ENCODE data around the gene CLEC4E. TPM values are rescaled to one million over a fixed set of nuclear protein-coding genes. Genes with fewer than 3 reads are reported as not detected.
A peak's percentile ranks its signal among the peaks of the same experiment; 100 is the strongest.
"Not testable (repeated sequence)": the region's sequence is repeated elsewhere in the genome, so short reads cannot be mapped to it uniquely, and the experiment has no call there.

The CLEC4E gene, protein sequence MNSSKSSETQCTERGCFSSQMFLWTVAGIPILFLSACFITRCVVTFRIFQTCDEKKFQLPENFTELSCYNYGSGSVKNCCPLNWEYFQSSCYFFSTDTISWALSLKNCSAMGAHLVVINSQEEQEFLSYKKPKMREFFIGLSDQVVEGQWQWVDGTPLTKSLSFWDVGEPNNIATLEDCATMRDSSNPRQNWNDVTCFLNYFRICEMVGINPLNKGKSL
- 1 to 10 TPM in 1 of 4 donors, under 1 TPM in 3; 0.12 to 3.2 (median 0.31) TPM for total RNA-seq

DNA sequence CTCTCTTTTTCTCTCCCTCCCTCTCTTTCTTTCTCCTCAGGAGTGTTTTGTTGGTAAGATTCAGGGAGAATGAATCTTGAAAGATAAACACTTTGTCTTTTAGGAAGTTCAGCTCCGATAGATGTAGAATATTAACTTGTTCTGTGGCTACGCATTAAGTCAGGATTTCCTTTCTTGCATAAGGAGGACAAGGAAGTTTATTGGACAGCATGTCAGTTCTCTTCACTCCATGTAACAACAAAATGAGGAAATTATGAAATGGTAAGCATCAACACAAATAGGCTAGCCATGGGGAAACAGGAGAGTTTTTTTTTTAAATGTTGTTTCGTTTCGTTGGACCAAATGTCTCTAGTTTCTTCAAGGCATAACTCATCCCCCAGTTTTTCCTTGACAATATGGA, at the start of gene CLEC4E:
Gene CLEC4E, minus strand, starts transcription at position 75 of the 400 bp plus-strand sequence. CDS start 108 bp downstream, outside the sequence.
- H3K9me3 ChIP-seq; H3K4me1 ChIP-seq; intact Hi-C loops (cut with DNase I); H3K36me3 ChIP-seq; DNase-seq: not testable (repeated sequence)
- TF ChIP-seq POLR2A (IDR thresholded peaks at IDR 0.05) = peak in 1 of 4 donors; percentile 22
- Histone ChIP-seq H3K4me3 (peak within 1 kb of the TSS in 1 of 4 donors; percentile 13), H3K27me3 (peaks cover 0 to 12% (median 0%) of the 10 kb centered on the region in 4 donors), H3K27ac (peak within 1 kb of the TSS in 1 of 4 donors; percentile 21)
- 50 to 66% methylated on average over 4 of the region's 4 CpGs for WGBS, 2 donors

DNA sequence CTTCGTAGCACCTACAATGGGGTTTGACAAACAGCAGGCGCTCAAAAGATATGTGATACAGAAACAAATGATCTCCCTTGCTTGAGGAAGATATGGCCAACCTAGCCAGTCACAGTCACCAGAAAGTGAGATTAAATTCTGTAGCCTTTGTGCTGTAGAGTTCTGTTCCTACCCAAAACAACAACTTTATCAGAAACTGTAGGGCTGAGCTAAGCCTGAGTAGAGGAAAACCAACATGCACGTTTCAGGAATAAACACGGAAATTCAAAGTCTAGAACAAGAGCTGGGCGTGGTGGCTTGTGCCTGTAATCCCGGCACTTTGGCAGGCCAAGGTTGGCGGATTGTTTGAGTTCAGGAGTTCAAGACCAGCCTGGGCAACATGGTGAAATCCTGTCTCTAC, 49.0 kb upstream of the CLEC4E start:
- Histone ChIP-seq H3K36me3 (no peaks in the 10 kb centered on the region), H3K9me3 (no peaks in the 10 kb centered on the region), H3K4me3 (no peak overlapping the region), H3K27me3 (peaks cover 0 to 4% (median 0%) of the 10 kb centered on the region in 4 donors), H3K27ac (no peak overlapping the region), H3K4me1 (no peaks in the 10 kb centered on the region)
- intact Hi-C loops (cut with DNase I) = no loop called here
- TF ChIP-seq, protein P1, sequence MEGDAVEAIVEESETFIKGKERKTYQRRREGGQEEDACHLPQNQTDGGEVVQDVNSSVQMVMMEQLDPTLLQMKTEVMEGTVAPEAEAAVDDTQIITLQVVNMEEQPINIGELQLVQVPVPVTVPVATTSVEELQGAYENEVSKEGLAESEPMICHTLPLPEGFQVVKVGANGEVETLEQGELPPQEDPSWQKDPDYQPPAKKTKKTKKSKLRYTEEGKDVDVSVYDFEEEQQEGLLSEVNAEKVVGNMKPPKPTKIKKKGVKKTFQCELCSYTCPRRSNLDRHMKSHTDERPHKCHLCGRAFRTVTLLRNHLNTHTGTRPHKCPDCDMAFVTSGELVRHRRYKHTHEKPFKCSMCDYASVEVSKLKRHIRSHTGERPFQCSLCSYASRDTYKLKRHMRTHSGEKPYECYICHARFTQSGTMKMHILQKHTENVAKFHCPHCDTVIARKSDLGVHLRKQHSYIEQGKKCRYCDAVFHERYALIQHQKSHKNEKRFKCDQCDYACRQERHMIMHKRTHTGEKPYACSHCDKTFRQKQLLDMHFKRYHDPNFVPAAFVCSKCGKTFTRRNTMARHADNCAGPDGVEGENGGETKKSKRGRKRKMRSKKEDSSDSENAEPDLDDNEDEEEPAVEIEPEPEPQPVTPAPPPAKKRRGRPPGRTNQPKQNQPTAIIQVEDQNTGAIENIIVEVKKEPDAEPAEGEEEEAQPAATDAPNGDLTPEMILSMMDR (IDR thresholded peaks at IDR 0.05) = no peak
- TF ChIP-seq POLR2A (IDR thresholded peaks at IDR 0.05) = no peak
- DNase-seq = no peak
- WGBS, 2 donors = 65 to 71% methylated on average over 7 of the region's 7 CpGs

DNA sequence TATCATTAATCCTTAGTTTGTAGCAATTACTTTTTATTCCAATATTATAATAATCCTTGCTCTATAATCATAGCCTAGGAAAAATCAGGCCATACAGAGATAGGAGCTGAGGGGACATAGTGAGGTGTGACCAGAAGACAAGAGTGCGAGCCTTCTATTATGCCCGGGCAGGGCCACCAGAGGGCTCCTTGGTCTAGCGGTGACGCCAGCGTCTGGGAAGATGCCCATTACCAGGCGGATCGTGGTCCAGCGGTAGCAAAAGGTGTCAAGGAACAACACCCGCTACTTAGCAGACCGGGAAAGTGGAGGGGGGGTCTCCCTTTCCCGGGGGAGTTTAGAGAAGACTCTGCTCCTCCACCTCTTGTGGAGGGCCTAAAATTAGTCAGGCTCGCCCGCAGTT, 43.8 kb upstream of the CLEC4E start:
- DNase-seq; H3K27ac ChIP-seq; intact Hi-C loops (cut with DNase I); H3K36me3 ChIP-seq; H3K9me3 ChIP-seq; H3K4me1 ChIP-seq; H3K27me3 ChIP-seq; H3K4me3 ChIP-seq: not testable (repeated sequence)
- 81 to 92% methylated on average over 8 to 12 of the region's 13 CpGs for WGBS, 2 donors

DNA sequence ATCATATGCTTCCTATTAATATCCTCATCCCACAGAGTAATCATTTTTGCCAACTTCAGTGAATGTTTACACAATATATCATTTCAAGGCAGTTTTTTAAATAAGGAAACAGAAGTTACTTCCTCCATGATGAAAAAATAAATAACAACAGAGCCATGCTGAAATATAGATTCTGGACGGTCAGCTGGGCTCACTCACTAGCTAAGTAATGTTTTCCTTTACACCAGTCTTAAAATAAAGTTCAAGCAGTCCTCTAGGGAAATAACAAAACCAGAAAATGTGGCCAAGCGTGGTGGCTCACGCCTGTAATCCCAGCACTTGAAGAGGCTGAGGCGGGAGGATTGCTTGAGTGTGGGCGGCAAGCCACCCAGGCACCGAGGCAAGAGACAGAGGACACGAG, 43.3 kb upstream of the CLEC4E start:
- H3K4me3 ChIP-seq = no peak overlapping the region
- TF ChIP-seq, protein P1 (IDR thresholded peaks at IDR 0.05) = no peak
- no peak for TF ChIP-seq POLR2A (IDR thresholded peaks at IDR 0.05)
- H3K27ac ChIP-seq = no peak overlapping the region
- H3K36me3 ChIP-seq = no peaks in the 10 kb centered on the region
- WGBS, 2 donors = 58 to 67% methylated on average over 7 of the region's 7 CpGs
- intact Hi-C loops (cut with DNase I) = no loop called here
- no peak for DNase-seq
- no peaks in the 10 kb centered on the region for H3K4me1 ChIP-seq
- H3K9me3 ChIP-seq = no peaks in the 10 kb centered on the region
- no peaks in the 10 kb centered on the region for H3K27me3 ChIP-seq

DNA sequence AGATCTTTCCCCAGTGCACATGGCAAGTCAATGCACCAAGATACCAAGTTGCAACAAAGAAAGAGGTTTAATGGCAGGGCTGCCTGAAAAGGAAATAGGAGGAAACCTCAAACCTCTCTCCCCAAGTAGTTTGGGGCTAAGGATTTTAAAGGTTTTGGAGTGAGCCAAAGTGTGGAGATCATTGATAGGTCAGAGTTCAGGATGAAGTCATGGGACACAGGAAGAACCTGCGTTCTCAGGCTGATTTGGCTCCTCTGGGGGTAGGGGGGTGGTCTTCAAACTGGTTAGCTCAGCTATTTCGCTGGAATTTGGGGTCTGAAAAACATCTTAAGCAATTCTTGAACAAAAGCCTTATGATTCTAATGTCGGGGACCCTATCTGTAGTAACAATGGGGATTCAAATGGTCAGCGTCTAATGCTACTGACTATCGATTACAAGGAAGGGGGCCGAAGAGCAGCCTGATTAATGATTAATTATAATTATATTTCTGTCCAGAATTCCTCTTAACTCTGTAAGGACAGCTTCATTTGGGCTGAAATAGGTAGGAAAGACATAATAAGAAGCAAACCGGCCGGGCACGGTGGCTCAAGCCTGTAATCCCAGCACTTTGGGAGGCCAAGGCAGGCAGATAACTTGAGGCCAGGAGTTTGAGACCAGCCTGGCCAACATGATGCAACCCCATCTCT, 40.5 kb upstream of the CLEC4E start:
- Histone ChIP-seq H3K9me3 (no peaks in the 10 kb centered on the region), H3K36me3 (no peaks in the 10 kb centered on the region), H3K27me3 (no peaks in the 10 kb centered on the region), H3K27ac (no peak overlapping the region), H3K4me1 (no peaks in the 10 kb centered on the region), H3K4me3 (no peak overlapping the region)
- DNase-seq = no peak
- 52 to 56% methylated on average over 9 of the region's 9 CpGs for WGBS, 2 donors
- TF ChIP-seq, protein P1 (IDR thresholded peaks at IDR 0.05) = no peak
- TF ChIP-seq POLR2A (IDR thresholded peaks at IDR 0.05) = no peak
- intact Hi-C loops (cut with DNase I) = no loop called here

DNA sequence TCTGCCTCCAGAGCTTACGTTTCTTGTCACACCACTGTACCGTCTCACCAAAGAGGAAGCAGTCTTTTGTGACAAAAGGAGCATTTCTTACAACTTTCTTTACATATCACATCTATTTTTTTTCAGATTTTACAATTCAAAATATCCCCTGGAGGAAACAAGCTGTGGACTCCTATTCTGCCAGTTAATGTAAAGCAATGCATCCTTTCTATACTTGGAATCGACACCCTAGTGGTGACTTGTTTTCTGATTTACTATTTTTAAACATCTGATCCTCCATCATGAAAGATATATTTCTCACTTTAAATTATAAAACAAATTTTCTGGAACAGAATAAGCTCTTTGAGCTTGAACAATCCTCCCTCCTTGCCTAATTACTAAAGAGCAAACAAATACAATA, 37.2 kb upstream of the CLEC4E start:
- Histone ChIP-seq H3K36me3 (no peaks in the 10 kb centered on the region), H3K27ac (no peak overlapping the region), H3K9me3 (no peaks in the 10 kb centered on the region), H3K4me1 (no peaks in the 10 kb centered on the region), H3K27me3 (peaks cover 0 to 5% (median 0%) of the 10 kb centered on the region in 4 donors), H3K4me3 (no peak overlapping the region)
- intact Hi-C loops (cut with DNase I) = no loop called here
- 60 to 69% methylated on average over 3 of the region's 3 CpGs for WGBS, 2 donors
- DNase-seq = no peak
- TF ChIP-seq, protein P1 (IDR thresholded peaks at IDR 0.05) = no peak
- no peak for TF ChIP-seq POLR2A (IDR thresholded peaks at IDR 0.05)

Measured in esophagus squamous epithelium (tissue), 5 donors.